Prostate gland (tissue), 2 donors: Measurements from ENCODE around the gene PHAF1.

Experiments
- CTCF ChIP-seq, 4 experiments: fragments of 200-600 bp in 2 of 4; fragments of 450-650 bp in 2 of 4; sonication (generic) in 2 of 4; IDR thresholded peaks; 1 replicate in 3 of 4; 2 replicates in 1 of 4; pipeline ENCODE4 v1.5.1; 2016 to 2019; ENCODE audit warnings: antibody characterized with exemption in 4 of 4, mild to moderate bottlenecking in 2 of 4, moderate library complexity in 2 of 4
- POLR2A ChIP-seq: fragments of 450-650 bp; IDR thresholded peaks from one replicate; pipeline ENCODE4 v1.6.1; 2016; ENCODE audit warnings: antibody characterized with exemption, mild to moderate bottlenecking

GRCh38 chr16:67129422-67129821, 19.7 kb downstream of the PHAF1 start:
- TF ChIP-seq POLR2A (no peak), CTCF (IDR thresholded peaks at IDR 0.05) (no peak)
